Measurements from ENCODE around the gene OR10H3.
"Not testable (repeated sequence)": the region's sequence is repeated elsewhere in the genome, so short reads cannot be mapped to it uniquely, and the experiment has no call there.

The OR10H3 gene, protein sequence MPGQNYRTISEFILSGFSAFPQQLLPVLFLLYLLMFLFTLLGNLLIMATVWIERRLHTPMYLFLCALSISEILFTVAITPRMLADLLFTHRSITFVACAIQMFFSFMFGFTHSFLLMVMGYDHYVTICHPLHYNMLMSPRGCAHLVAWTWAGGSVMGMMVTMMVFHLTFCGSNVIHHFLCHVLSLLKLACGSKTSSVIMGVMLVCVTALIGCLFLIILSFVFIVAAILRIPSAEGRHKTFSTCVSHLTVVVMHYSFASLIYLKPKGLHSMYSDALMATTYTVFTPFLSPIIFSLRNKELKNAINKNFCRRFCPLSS

DNA sequence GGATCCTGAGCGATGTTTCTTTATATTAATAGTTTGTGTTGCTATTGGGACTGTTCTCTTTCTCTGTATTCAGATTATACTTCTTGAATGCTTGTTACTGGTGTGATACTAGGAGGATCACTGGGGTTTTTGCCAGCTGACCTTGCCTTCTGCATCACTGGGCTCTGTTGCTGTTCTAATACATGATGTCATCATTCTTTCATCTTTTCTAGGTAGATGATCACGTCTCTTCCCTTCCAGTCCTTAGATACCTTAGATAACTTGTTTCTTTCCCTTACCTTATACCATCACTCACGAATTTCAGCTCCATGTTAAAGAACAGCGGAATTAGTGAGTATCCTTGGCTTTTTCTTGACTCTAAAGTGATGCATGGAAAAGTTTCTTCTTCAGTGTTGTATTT is at the start of gene OR10H3:
Gene OR10H3 (plus strand): TSS at position 264 of the 400 bp plus-strand sequence. CDS start 3,408 bp downstream, outside the sequence.
- DNase-seq = no peak

DNA sequence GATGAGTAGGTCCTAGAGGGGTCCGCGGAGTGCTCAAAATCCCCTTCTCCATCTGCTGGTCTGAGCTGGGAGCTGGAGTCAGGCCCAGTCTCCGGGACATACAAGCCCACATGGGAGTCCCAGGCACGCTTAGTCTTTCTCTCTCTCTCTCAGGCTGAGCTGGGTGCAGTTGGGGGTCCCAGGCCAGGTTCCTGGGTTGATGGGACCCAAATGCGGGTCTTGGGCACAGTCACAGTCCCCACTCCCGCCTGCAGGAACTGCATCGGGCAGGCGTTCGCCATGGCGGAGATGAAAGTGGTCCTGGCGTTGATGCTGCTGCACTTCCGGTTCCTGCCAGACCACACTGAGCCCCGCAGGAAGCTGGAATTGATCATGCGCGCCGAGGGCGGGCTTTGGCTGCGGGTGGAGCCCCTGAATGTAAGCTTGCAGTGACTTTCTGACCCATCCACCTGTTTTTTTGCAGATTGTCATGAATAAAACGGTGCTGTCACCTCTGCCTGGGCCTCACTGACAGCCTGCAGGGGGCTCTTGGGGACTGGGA is 41.1 kb upstream of the OR10H3 start:
- DNase-seq = no peak

DNA sequence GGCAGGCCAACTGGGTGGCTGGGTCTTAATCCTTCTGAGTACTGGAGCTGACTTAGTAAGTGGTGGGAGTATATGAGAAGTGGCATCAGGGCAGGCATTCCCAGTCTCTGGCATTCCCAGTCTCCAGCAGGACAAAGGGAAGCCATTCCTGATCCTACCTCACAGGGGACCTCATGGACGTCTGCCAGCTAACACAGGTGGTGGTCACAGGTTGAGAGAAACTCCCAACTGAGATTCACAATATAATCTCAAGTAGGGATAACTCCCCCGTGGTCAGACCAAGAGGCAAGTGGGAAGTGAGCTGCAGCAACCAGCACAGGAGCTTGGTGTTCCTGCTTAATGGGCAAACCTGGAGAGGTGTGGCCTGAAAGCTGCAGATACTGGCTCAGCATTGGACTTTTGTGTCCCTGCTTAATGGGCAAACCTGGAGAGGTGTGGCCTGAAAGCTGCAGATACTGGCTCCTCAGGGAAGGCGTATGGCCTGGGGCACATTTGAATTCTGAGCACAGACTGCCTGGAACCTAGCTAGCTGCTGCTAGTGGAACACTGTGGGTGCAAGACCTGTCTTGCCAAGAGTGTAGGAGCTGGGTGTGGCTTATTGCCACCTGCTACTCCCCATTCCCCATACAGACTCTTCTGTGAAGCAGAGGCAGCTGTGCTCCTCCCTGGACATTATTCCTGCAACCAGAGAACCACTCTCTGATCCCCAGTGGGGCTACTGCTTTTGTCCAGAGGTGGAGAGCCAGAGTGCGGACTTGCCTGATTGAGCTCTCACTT is 35.8 kb upstream of the OR10H3 start:
- DNase-seq = no peak

DNA sequence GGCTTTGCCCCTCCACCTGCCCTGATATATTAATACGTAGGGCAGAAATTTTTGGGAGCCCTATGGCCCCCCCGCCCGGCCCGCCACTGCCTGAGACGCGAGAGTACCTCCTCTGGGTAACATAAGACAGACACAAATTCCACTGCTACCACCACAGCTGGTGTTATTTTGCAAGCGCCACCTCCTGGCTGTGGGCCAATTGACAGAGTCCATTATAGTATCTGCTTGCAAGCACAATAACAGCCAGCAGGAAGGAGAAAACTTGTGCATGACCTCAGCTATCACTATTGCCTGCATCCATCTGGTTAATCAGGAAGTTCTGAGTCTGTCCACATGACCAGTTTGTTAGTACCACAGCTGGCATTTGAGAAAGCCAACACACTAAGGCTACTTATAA is 35.3 kb upstream of the OR10H3 start:
- DNase-seq = no peak

- DNase-seq = no peak
Observed at GRCh38 chr19:15714638-15715037, 23.1 kb upstream of the OR10H3 start.

GRCh38 chr19:15715642-15716041 is 22.1 kb upstream of the OR10H3 start:
- DNase-seq = no peak

DNA sequence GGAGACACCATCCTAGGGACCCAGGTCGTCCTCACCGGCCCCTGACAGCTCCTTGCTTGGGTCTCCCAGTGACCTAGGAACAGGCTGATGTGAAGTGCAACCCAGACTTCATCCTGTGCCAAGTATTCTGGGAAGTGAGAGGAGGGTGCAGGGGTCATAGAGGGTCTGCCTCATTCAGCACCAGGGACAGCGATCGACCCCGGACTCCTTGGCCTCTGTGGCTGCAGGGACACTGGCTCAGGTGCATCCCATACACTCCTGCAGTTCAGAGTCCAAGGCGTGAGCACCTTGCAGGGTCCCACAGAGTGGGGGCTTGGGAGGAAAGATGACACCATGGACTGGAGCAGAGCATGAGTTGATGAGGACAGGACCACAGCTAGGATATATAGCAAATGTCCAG is 20.0 kb upstream of the OR10H3 start:
- no peak for DNase-seq

DNA sequence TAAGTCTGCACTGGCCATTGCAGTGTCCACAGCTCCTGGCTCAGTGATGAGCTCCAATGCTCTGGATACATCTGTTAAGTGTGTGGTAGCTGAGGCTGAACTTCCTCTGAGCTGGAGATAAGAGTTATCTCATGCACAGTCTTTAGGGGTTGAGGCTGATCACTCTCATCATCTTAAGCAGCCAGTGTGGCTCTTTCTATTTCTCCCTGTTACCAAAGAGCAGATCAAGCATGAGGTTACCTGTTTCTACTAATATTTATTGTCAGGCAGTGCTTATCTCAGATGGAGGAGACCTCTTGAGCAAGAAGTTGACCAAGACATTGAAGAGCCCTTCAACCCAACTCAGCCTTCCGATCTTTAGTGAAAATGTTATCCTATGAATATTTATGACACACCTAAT is 16.5 kb upstream of the OR10H3 start:
- no peak for DNase-seq

DNA sequence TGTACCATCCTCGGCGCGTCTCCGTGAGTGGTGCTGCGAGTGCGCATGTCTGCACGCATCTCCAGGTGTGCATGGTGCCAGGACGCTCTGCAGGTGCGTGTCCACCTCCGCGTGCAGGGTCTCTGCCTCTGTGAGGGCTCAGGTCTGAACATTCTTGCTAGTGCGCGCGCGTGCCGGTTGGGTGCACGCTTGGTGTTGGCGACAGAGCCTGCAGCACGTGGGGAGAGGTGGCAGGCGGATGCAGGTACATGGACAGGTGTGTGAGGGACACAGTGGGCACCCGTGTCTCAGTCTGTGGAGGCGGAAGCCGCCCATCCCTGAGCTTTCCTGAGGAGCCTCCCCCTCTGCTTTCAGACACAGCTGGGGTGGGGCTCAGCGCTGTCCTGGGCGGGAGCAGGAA is 14.8 kb upstream of the OR10H3 start:
- DNase-seq = no peak

DNA sequence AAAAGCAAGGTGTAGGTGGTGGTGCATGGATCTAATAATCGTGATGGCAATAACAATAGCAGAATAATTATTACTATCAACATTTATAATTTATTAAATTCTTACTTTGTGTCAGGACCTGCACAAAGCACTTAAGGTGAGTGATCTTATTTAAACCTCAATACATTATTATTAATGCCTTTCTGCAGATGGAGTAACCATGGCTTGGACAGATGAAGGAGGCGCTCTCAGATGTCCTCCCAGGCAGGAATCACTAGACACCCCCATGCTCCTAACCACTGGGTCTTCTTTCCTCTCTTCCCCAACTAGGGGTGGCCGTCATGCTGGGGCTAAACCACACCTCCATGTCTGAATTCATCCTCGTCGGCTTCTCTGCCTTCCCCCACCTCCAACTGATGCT is 10.1 kb upstream of the OR10H3 start, which contains the start of gene OR10H2:
Gene OR10H2 (plus strand): TSS at position 301 of the 400 bp plus-strand sequence. CDS start 20 bp downstream, at position 321.
- no peak for DNase-seq

- DNase-seq = no peak
Observed at GRCh38 chr19:15730538-15730937, 7.2 kb upstream of the OR10H3 start.

DNA sequence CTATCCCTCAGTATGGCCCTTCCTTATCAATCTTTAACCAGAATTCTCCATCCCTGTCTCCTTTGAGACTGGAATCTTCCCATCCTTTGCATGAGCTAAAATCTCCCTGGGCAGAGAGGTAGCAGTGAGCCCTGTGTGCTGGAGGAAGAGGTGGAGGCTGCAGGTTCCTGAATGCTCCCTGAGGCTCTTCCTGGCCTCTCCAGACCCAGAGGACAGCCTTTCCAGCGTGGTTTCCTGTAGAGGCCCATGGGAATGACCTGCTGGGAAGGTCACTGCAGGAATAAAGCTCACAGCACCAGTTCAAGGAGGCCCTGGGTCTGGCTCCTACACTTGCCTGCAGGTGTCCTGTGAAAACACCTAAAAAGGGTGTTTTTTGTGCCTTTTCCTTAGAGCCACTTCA is 5.4 kb upstream of the OR10H3 start:
- no peak for DNase-seq

- DNase-seq = no peak
Observed at GRCh38 chr19:15733895-15734294, 3.9 kb upstream of the OR10H3 start.

- DNase-seq = no peak
Observed at GRCh38 chr19:15740785-15741184, 3.0 kb downstream of the OR10H3 start.

DNA sequence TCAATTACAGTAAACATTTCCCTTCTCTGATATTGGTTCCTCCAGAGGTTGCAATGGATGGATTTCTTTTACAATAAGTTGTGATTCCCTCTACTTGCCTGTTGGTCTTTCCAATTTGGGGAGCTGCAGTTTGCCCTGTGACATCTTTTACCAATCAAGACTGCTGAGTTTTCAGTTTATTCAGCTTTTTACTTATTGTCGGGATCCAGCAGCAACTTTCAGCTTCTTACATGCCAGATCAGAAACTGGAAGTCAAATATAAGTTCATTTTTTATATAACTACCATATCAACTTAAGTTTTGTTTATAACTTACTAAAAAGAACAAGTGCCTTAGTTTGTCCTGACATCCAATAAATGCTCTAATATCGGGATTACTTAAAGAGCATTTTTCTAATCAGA is 10.5 kb downstream of the OR10H3 start:
- DNase-seq = no peak

DNA sequence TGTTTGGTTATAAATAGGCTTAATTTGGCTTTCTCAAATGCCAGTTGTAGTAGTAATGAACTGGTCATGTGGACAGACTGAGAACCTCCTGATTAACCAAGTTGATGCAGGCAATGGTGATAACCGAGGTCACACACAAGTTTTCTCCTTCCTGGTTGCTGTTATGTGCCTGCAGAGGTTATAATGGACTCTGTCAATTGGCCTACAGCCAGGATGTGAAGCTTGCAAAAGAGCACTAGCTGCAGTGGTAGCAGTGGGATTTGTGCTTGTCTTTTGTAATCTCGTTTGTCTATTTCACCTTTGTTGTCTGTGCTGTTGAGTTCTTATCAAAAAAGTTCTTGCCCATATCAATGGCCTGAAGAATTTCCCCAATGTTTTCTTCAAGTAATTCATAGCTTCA is 20.6 kb downstream of the OR10H3 start:
- DNase-seq = no peak

- DNase-seq = no peak
Observed at GRCh38 chr19:15759962-15760565, 22.3 kb downstream of the OR10H3 start.

DNA sequence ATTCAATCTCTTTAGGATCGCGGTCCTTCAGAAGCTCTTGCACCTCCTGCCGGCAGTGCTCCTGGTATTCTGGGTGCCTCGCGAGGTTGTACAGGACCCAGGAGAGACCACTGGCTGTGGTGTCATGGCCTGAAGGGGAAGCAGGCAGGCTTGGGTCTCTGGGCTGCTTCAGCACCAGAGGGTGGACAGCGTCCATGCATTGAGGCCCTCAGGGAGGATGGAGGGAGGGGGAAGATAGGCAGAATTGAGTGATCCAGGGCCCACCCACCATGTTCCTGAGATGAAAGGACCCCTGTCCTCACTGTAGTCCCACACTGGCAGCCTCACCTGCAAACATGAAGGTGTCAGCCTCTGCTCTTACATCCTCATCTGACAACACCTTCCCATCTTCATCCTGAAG is 31.8 kb downstream of the OR10H3 start:
- no peak for DNase-seq

DNA sequence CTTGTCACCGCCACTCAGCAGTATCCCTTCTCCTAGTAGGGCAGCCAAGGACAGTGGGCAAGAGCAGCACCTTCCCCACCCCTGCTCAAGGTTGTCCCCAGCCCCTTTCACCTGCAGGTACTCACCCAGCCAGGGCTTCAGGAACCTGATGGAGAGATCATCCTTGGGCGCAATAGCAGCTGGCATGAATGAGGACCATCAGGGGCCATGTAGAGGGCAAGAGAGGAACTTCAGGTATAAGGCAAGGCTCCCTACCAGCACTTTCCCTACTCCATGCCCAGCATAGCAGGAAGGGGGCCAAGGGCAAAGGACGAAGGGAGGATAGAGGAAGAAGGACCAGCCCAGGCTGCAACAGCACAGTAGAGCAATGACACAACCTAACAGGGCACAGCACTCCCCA is 36.4 kb downstream of the OR10H3 start:
- not testable (repeated sequence) for DNase-seq

DNA sequence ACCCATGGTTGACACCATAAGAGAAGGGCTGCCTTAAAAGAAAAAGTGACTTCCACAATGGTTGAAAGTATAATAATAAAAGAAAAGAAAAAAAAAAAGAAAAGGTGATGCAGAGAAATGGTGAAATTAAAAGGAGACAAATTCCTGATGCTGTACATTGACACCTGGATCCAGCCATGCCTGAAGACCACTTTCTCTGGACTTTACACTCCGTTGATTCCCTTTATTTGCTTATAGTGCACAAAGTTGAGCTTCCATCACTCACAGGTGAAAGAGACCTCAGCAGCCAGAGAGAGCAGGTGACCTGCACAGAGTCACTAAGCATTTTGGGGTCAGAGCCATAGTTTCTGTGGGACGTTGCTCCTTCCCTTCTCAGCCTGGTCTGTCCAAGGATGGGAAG is 37.5 kb downstream of the OR10H3 start:
- DNase-seq = no peak

DNA sequence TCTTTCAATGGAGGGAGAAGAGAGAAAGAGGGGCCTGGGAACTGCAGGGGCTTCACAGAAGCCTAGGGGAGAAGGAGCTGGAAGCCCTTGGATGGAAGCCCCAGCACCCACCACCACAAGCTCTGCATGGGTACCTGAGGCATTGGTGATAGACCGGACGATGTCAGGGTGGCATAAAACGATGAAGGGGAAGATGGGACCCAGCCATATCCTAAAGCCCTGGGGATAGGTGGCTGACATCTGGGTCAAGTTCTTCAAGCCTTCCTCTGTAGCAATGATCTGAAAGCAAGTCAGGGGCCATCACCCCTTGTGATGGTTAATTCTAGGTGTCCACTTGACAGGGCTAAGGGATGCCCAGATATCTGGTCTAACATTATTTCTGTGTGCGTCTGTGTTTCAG is 38.5 kb downstream of the OR10H3 start:
- no peak for DNase-seq

DNA sequence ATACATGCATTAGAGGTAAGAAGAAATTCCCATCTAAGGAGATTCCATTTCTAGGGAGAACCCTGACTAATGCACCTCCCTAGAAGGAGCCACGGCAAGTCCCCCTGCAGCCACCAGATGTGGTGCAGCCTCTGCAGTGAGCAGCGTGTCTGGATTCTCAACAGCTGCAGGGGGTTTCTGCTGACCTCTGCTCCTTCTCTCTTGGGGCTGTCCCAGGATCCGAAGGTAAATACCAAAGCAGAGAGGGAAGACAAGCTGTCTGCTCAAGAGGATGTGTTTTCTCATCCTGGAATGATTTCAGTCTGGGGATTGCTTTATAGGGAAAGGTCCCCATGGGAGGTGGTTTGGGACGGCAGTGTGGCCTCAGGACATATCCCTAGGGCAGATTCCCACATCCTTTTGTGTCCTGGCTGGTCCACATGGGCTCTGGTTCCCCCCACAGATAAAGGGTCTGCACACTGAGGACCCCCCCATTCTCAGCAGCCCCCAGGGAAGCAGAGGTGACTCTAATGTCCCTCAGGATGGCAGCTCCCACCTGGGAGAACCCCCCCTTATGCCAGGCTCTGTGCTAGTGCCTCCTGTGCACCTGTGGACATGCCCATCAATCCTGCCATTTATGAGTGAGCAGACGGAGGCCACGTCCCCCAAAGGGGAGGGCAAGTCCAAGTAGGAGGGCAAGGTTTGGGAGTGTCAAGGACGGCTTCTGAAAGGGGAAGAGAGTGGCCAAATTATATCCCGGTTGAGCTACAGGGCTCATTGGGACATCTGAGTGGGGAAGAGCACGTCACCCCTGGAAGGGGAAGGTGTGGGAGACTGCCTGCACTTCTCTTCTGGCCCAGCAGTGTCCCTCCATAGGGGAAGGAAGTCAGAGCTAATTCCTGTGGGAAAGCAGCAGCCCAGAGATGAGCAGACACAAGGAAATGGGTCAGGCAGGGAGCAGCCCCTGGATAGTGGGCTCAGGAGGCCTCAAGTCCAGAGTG is 39.5 kb downstream of the OR10H3 start:
- DNase-seq = peak; percentile 43

Measured in activated CD8-positive, alpha-beta memory T cell treated with anti-CD3 and anti-CD28 coated beads for 24 hours (primary cell).